T-helper 1 cell treated with Interleukin-12 subunit alpha and Interleukin-12 subunit beta and Interleukin-4 antibody, amounts not matched to agents 30 μg/mL and 1 μg/mL, for 36 hours (primary cell): ENCODE results near the gene PHTF2.
"Not testable (repeated sequence)": the region's sequence is repeated elsewhere in the genome, so short reads cannot be mapped to it uniquely, and the experiment has no call there.

Experiments used
- H3K27ac Mint-ChIP-seq: one replicate; pipeline ENCODE4 v1.8.0; 2021; ENCODE audit warnings: mild to moderate bottlenecking, mixed read lengths
- H3K27me3 Mint-ChIP-seq: one replicate; pipeline ENCODE4 v1.8.0; 2021; ENCODE audit warnings: low read depth, mixed read lengths
- H3K36me3 Mint-ChIP-seq: one replicate; pipeline ENCODE4 v1.8.0; 2021; ENCODE audit warnings: low read depth, mixed read lengths
- H3K4me1 Mint-ChIP-seq: one replicate; pipeline ENCODE4 v1.8.0; 2021; ENCODE audit warnings: low read depth, mixed read lengths
- H3K4me3 Mint-ChIP-seq: one replicate; pipeline ENCODE4 v1.8.0; 2021; ENCODE audit warnings: mild to moderate bottlenecking, moderate library complexity, mixed read lengths
- H3K9me3 Mint-ChIP-seq: one replicate; pipeline ENCODE4 v1.8.0; 2021; ENCODE audit warnings: mixed read lengths

The PHTF2 gene

GRCh38 chr7:77830649-77831355 is 32.2 kb downstream of the PHTF2 start:
- Mint-ChIP-seq H3K27ac (no peak overlapping the region), H3K9me3 (peaks cover 8% of the 10 kb centered on the region), H3K4me1 (peaks cover 27% of the 10 kb centered on the region)

GRCh38 chr7:77831481-77831880 is 32.9 kb downstream of the PHTF2 start:
- H3K9me3 Mint-ChIP-seq: peaks cover 4% of the 10 kb centered on the region
- peaks cover 4% of the 10 kb centered on the region for H3K36me3 Mint-ChIP-seq
- no peaks in the 10 kb centered on the region for H3K27me3 Mint-ChIP-seq
- peaks cover 26% of the 10 kb centered on the region for H3K4me1 Mint-ChIP-seq
- H3K4me3 Mint-ChIP-seq: no peak overlapping the region
- peak overlapping the region; percentile 45 for H3K27ac Mint-ChIP-seq

More at GRCh38 chr7:77830649-77831355, 32.2 kb downstream of the PHTF2 start:
- H3K27me3 Mint-ChIP-seq: no peaks in the 10 kb centered on the region
- H3K4me3 Mint-ChIP-seq: no peak overlapping the region
- peaks cover 5% of the 10 kb centered on the region for H3K36me3 Mint-ChIP-seq

GRCh38 chr7:77831953-77832352 is 33.4 kb downstream of the PHTF2 start:
- no peaks in the 10 kb centered on the region for H3K9me3 Mint-ChIP-seq
- H3K27ac Mint-ChIP-seq: peak overlapping the region; percentile 45
- peaks cover 3% of the 10 kb centered on the region for H3K36me3 Mint-ChIP-seq
- H3K4me3 Mint-ChIP-seq: no peak overlapping the region
- peaks cover 25% of the 10 kb centered on the region for H3K4me1 Mint-ChIP-seq
- no peaks in the 10 kb centered on the region for H3K27me3 Mint-ChIP-seq

- peak overlapping the region; percentile 8 for H3K27ac Mint-ChIP-seq
- H3K9me3 Mint-ChIP-seq: no peaks in the 10 kb centered on the region
- no peak overlapping the region for H3K4me3 Mint-ChIP-seq
- H3K36me3 Mint-ChIP-seq: peaks cover 3% of the 10 kb centered on the region
- H3K4me1 Mint-ChIP-seq: peaks cover 23% of the 10 kb centered on the region
- no peaks in the 10 kb centered on the region for H3K27me3 Mint-ChIP-seq
Measured at GRCh38 chr7:77833136-77833535, 34.6 kb downstream of the PHTF2 start.

- not testable (repeated sequence) for H3K4me3 Mint-ChIP-seq, H3K27ac Mint-ChIP-seq, H3K27me3 Mint-ChIP-seq, H3K36me3 Mint-ChIP-seq, H3K9me3 Mint-ChIP-seq
- H3K4me1 Mint-ChIP-seq: peaks cover 15% of the 10 kb centered on the region
Measured at GRCh38 chr7:77836425-77836824, 37.9 kb downstream of the PHTF2 start.

GRCh38 chr7:77837275-77837674 is 38.7 kb downstream of the PHTF2 start:
- no peaks in the 10 kb centered on the region for H3K9me3 Mint-ChIP-seq
- H3K4me1 Mint-ChIP-seq: peaks cover 15% of the 10 kb centered on the region
- H3K27me3 Mint-ChIP-seq: no peaks in the 10 kb centered on the region
- H3K4me3 Mint-ChIP-seq: no peak overlapping the region
- H3K27ac Mint-ChIP-seq: no peak overlapping the region
- H3K36me3 Mint-ChIP-seq: peaks cover 3% of the 10 kb centered on the region

GRCh38 chr7:77837966-77838365 is 39.4 kb downstream of the PHTF2 start:
- Mint-ChIP-seq H3K27me3 (no peaks in the 10 kb centered on the region), H3K36me3 (peaks cover 3% of the 10 kb centered on the region), H3K4me3 (no peak overlapping the region), H3K4me1 (peaks cover 14% of the 10 kb centered on the region), H3K27ac (no peak overlapping the region), H3K9me3 (no peaks in the 10 kb centered on the region)

- Mint-ChIP-seq H3K4me1 (peaks cover 13% of the 10 kb centered on the region), H3K36me3 (peaks cover 7% of the 10 kb centered on the region), H3K4me3 (no peak overlapping the region), H3K27ac (no peak overlapping the region), H3K9me3 (no peaks in the 10 kb centered on the region), H3K27me3 (no peaks in the 10 kb centered on the region)
Measured at GRCh38 chr7:77838929-77839491, 40.4 kb downstream of the PHTF2 start.

- peaks cover 7% of the 10 kb centered on the region for H3K36me3 Mint-ChIP-seq
- peaks cover 7% of the 10 kb centered on the region for H3K4me1 Mint-ChIP-seq
- H3K27ac Mint-ChIP-seq: no peak overlapping the region
- H3K27me3 Mint-ChIP-seq: no peaks in the 10 kb centered on the region
- H3K9me3 Mint-ChIP-seq: no peaks in the 10 kb centered on the region
- H3K4me3 Mint-ChIP-seq: no peak overlapping the region
Measured at GRCh38 chr7:77839919-77840318, 41.3 kb downstream of the PHTF2 start.

GRCh38 chr7:77843194-77843593 is 44.6 kb downstream of the PHTF2 start:
- H3K9me3 Mint-ChIP-seq: no peaks in the 10 kb centered on the region
- no peak overlapping the region for H3K4me3 Mint-ChIP-seq
- H3K4me1 Mint-ChIP-seq: peaks cover 7% of the 10 kb centered on the region
- no peak overlapping the region for H3K27ac Mint-ChIP-seq
- H3K27me3 Mint-ChIP-seq: no peaks in the 10 kb centered on the region
- H3K36me3 Mint-ChIP-seq: peaks cover 8% of the 10 kb centered on the region

GRCh38 chr7:77846317-77847092 is 47.9 kb downstream of the PHTF2 start:
- H3K4me1 Mint-ChIP-seq: peaks cover 9% of the 10 kb centered on the region
- H3K36me3 Mint-ChIP-seq: peaks cover 12% of the 10 kb centered on the region
- no peaks in the 10 kb centered on the region for H3K9me3 Mint-ChIP-seq
- H3K4me3 Mint-ChIP-seq: no peak overlapping the region
- H3K27me3 Mint-ChIP-seq: no peaks in the 10 kb centered on the region
- H3K27ac Mint-ChIP-seq: no peak overlapping the region

GRCh38 chr7:77855371-77856083 is 57.0 kb downstream of the PHTF2 start:
- peaks cover 14% of the 10 kb centered on the region for H3K36me3 Mint-ChIP-seq
- no peak overlapping the region for H3K27ac Mint-ChIP-seq
- no peaks in the 10 kb centered on the region for H3K27me3 Mint-ChIP-seq
- no peaks in the 10 kb centered on the region for H3K9me3 Mint-ChIP-seq
- peaks cover 18% of the 10 kb centered on the region for H3K4me1 Mint-ChIP-seq
- no peak overlapping the region for H3K4me3 Mint-ChIP-seq

- Mint-ChIP-seq H3K9me3 (no peaks in the 10 kb centered on the region), H3K27me3 (no peaks in the 10 kb centered on the region), H3K36me3 (peaks cover 13% of the 10 kb centered on the region), H3K4me3 (no peak overlapping the region), H3K27ac (no peak overlapping the region), H3K4me1 (peaks cover 18% of the 10 kb centered on the region)
Measured at GRCh38 chr7:77858278-77858677, 59.7 kb downstream of the PHTF2 start.

- Mint-ChIP-seq H3K4me1 (peaks cover 18% of the 10 kb centered on the region), H3K4me3 (no peak overlapping the region), H3K36me3 (peaks cover 11% of the 10 kb centered on the region)
Measured at GRCh38 chr7:77859343-77859742, 60.8 kb downstream of the PHTF2 start.

More at GRCh38 chr7:77859343-77859742, 60.8 kb downstream of the PHTF2 start:
- Mint-ChIP-seq H3K27ac (no peak overlapping the region), H3K27me3 (no peaks in the 10 kb centered on the region), H3K9me3 (no peaks in the 10 kb centered on the region)
